D721Med (cell line): ENCODE results near the gene CLMP.
"Not testable (repeated sequence)": the region's sequence is repeated elsewhere in the genome, so short reads cannot be mapped to it uniquely, and the experiment has no call there.

ENCODE experiments used
- DNase-seq: peaks from one replicate; pipeline ENCODE4 v3.0.0; 2011; ENCODE audit warnings: low spot score; ENCODE audit not compliant: insufficient read length
- FAIRE-seq: peaks from 2 replicates; lab custom pipeline; 2011; peaks lifted over from hg19 to GRCh38; lab: Jason Lieb, UNC
- TF ChIP-seq, protein P1 (sequence below): IDR thresholded peaks from 2 replicates; pipeline ENCODE4 v1.5.1; 2012; ENCODE audit warnings: mild to moderate bottlenecking, control low read depth; ENCODE audit not compliant: insufficient read depth; ENCODE audit errors: missing control alignments

CLMP gene

DNA sequence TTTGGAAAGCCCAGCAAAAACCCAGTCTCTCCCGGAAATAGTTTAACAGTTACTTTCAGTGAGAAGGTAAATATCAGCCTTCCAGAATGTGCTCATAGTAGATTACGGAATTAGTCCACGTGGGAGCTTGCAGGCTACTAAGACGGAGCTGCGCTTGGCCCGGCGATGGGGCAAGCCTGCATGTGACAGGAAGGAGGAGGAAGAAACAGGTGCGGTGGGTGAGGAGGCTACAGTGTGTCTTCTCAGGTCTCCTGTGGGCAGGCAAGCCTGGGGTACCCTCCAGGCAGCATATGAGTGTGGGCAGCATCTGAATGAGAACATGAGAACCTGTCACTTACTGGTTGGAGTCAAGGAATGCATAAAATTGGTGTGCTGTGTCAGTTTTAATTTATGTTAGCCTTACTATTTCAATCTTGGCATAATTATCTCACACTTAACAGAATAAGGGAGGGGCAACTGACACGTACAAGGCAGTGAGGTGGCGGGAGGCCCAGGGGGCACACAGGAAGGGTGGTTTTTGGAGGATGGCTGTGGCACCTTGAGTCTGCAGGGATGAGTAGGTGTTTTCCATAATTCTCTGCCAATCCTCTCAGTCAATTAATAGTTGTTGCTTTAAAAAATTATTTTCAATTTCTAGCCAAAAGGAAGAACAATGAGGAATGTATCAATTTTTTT lies 35.7 kb downstream of the CLMP start:
- DNase-seq (no peak), FAIRE-seq (no peak)
- TF ChIP-seq, protein P1, sequence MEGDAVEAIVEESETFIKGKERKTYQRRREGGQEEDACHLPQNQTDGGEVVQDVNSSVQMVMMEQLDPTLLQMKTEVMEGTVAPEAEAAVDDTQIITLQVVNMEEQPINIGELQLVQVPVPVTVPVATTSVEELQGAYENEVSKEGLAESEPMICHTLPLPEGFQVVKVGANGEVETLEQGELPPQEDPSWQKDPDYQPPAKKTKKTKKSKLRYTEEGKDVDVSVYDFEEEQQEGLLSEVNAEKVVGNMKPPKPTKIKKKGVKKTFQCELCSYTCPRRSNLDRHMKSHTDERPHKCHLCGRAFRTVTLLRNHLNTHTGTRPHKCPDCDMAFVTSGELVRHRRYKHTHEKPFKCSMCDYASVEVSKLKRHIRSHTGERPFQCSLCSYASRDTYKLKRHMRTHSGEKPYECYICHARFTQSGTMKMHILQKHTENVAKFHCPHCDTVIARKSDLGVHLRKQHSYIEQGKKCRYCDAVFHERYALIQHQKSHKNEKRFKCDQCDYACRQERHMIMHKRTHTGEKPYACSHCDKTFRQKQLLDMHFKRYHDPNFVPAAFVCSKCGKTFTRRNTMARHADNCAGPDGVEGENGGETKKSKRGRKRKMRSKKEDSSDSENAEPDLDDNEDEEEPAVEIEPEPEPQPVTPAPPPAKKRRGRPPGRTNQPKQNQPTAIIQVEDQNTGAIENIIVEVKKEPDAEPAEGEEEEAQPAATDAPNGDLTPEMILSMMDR = no peak

DNA sequence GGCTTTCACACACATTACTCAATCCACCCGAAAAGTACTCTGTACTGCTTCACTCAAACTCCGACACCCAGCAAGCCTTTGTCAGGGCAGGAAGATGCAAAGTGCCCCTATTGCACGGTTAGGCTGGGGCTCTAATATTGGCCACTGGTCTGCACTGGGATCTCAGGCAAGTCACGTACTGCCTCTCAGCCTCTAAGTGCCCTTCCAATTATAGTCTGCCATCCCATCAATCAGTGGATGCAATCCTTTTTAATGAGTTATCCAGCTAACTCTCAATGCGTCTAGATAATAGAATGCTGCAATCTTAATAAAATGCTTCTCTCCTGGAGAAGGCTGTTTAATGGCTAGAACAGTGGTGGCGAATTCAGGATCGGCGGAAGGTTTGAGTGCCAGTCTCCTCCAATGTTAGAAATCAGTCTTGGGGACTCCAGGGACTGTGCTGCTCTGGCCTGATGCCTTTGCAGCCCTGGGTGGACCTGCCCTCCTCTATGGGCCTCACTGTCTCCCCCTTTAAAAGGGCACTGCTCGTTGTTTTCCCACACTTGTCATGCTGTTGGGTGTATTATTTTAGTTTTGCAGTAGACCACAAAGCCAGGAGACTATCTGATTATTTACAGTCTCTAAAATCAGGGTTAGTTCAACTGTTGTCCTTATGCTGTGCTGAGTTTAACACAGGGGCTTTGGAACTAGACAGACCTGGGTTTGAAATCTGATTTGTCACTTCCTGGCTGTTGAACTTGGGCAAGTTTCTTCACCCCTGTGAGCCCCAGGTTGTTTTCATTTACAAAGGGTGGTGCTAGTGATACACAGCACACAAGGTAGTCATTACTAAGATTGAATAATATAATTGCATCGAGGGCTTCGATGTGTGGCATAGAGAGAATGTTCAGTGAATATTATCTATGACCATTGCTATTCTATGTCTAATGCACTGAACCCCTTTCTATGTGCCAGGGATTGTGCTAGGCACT lies 36.7 kb downstream of the CLMP start:
- FAIRE-seq (no peak), DNase-seq (no peak)
- TF ChIP-seq, protein P1 = no peak

DNA sequence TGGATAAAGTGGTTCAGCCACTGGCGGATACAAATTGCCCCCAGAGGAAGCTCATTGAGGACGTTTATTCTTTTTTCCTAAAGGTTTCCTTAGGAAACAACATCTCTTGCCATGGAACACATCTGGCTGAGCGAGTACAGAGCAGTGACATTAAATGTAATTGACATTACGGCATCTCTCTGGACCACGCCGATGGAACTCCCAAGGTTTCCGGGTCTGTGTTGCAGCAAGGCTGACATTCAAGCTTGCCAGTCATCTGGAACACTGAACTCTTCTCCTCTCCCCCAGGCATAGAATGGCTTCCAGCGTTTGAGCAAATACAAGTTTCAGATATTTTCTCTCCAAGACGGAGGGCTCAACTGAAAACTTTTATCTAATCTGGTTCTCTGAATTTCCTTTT lies 42.1 kb downstream of the CLMP start:
- FAIRE-seq = no peak
- TF ChIP-seq, protein P1 = no peak
- no peak for DNase-seq

DNA sequence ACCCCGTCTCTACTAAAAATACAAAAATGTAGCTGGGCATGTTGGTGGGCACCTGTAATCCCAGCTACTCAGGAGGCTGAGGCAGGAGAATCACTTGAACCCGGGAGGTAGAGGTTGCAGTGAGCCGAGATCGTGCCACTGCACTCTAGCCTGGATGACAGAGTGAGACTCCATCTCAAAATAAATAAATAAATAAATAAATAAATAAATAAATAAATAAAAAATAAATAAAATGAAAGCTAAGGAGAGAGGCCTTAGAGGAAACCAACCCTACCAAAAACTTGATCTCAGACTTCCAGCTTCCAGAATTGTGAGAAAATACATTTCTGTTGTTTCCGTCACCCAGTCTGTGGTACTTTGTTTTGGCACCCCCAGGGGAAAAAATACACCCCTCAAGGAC lies 42.7 kb downstream of the CLMP start:
- FAIRE-seq, DNase-seq: not testable (repeated sequence)

DNA sequence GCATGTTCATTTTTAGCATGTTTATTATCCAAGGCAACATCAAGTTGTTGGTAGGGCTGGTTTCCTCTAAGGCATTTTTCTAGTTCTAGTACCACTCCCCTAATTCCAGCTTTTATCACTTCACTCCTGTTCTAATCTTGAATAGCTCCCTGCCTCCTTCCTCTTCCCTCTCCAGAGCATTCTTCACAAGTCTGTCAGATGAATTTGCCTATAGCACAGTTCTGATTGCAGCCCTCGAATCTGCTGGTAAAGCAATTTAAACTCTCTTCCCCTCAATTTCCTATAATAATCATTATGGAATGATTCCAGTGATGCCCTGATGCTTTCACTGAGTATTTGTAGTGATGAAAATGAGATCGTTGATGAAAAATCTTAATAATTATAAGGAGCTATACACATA lies 43.3 kb downstream of the CLMP start:
- TF ChIP-seq, protein P1 = no peak
- DNase-seq (no peak), FAIRE-seq (no peak)

DNA sequence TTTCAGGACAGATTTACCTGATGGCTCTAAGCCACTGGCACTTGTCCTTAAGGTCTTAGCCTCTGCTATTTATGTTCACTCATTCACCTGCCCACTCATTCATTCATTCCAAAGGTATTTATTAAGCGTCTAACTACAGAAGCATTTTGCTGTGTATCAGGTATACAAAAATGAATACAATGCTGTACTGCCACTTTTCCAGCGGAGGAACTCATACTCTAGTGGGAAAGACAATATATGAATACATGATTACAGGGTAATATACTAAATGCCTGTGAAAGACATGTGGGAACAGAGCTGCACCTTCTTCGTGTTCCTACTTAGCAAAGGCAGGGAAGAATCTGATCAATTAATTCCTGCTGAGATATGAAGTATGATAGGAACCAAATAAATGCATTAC lies 43.7 kb downstream of the CLMP start:
- no peak for DNase-seq
- TF ChIP-seq, protein P1 = no peak
- FAIRE-seq = no peak

DNA sequence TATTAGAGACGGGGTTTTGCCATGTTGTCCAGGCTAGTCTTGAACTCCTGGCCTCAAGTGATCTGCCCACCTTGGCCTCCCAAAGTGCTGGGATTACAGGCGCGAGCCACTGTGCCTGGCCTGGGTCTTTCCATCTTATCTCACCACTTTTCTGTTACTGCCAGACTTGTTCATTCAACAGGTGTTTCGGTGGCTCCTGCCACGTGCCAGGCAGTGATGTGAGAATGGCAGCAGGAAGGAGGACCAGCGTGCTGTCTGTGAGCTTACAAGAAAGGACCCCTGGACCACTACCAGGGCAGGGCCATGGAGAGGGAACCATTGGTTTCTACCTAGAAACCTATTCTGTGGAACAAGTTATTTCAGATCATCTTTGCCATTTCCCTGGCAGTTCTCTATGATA lies 44.2 kb downstream of the CLMP start:
- DNase-seq (no peak), FAIRE-seq (no peak)
- TF ChIP-seq, protein P1 = no peak
